NB4 (cell line): ENCODE measurements around the gene OR14K1.
"Not testable (repeated sequence)": the region's sequence is repeated elsewhere in the genome, so short reads cannot be mapped to it uniquely, and the experiment has no call there.

ENCODE experiments used
- DNase-seq: peaks from one replicate; pipeline ENCODE4 v3.0.0; 2010; ENCODE audit warnings: low read depth
- H3K4me3 ChIP-seq: one replicate; pipeline ENCODE4 v1.5.1; 2011; ENCODE audit warnings: mild to moderate bottlenecking, low read depth, low read length, moderate library complexity
- CTCF ChIP-seq: IDR thresholded peaks from one replicate; pipeline ENCODE4 v1.5.1; 2012; ENCODE audit warnings: low read depth, low read length
- MAX ChIP-seq: IDR thresholded peaks from 2 replicates; pipeline ENCODE4 v1.6.1; 2011; ENCODE audit warnings: low read depth, low read length
- MYC ChIP-seq: IDR thresholded peaks from 2 replicates; pipeline ENCODE4 v1.6.1; 2011; ENCODE audit warnings: low read depth, low read length
- POLR2A ChIP-seq: IDR thresholded peaks from 2 replicates; pipeline ENCODE4 v1.6.1; 2011; ENCODE audit warnings: mild to moderate bottlenecking; ENCODE audit not compliant: insufficient read length; ENCODE audit errors: extremely low read depth

OR14K1 gene

GRCh38 chr1:247738315-247738714, at the start of gene OR14K1:
TSS of gene OR14K1 (plus strand) at chr1:247738615. CDS start at chr1:247738615, 0 bp downstream.
- TF ChIP-seq MAX = no peak
- no peak for TF ChIP-seq MYC
- TF ChIP-seq POLR2A = no peak
- TF ChIP-seq CTCF = no peak
- DNase-seq = no peak
- no peak within 1 kb of the TSS for H3K4me3 ChIP-seq

- no peak for DNase-seq
- H3K4me3 ChIP-seq = no peak overlapping the region
- no peak for TF ChIP-seq POLR2A
- TF ChIP-seq MAX = no peak
- TF ChIP-seq CTCF = no peak
- TF ChIP-seq MYC = no peak
These were observed 37.1 kb upstream of the OR14K1 start for GRCh38 chr1:247701338-247701737.

- DNase-seq, H3K4me3 ChIP-seq: not testable (repeated sequence)
These were observed 27.7 kb upstream of the OR14K1 start for GRCh38 chr1:247710681-247711080.

GRCh38 chr1:247713753-247714152, 24.7 kb upstream of the OR14K1 start:
- no peak for TF ChIP-seq MAX
- no peak for TF ChIP-seq POLR2A
- TF ChIP-seq CTCF = no peak
- TF ChIP-seq MYC = no peak
- no peak for DNase-seq
- no peak overlapping the region for H3K4me3 ChIP-seq

GRCh38 chr1:247716546-247716945, 21.9 kb upstream of the OR14K1 start, which contains the start of gene OR6F1:
TSS of gene OR6F1 (minus strand) at chr1:247716646. CDS start at chr1:247712755, 3,891 bp downstream.
- TF ChIP-seq POLR2A = no peak
- no peak for TF ChIP-seq CTCF
- TF ChIP-seq MAX = no peak
- TF ChIP-seq MYC = no peak
- DNase-seq = no peak
- H3K4me3 ChIP-seq = no peak within 1 kb of the TSS

- no peak for DNase-seq
- no peak for TF ChIP-seq CTCF
- no peak for TF ChIP-seq POLR2A
- TF ChIP-seq MAX = no peak
- TF ChIP-seq MYC = no peak
- no peak overlapping the region for H3K4me3 ChIP-seq
These were observed 17.2 kb upstream of the OR14K1 start for GRCh38 chr1:247721222-247721621.
